ENCODE results near the gene ZYG11A.
"Not testable (repeated sequence)": the region's sequence is repeated elsewhere in the genome, so short reads cannot be mapped to it uniquely, and the experiment has no call there.

GRCh38 chr1:52793717-52794116, 48.8 kb upstream of the ZYG11A start:
- not testable (repeated sequence) for TF ChIP-seq EP300, POLR2A (IDR thresholded peaks at IDR 0.05)
